ENCODE measurements around the gene ODF2. TPM values are rescaled to one million over a fixed set of nuclear protein-coding genes. Genes with fewer than 3 reads are reported as not detected.

The ODF2 gene
- total and polyA plus RNA-seq, 2 of the 13 experiments (the other 11 are each of a cell fraction or from before 2014, with no cell fraction given), result 9.8 to 31.3 TPM

DNA sequence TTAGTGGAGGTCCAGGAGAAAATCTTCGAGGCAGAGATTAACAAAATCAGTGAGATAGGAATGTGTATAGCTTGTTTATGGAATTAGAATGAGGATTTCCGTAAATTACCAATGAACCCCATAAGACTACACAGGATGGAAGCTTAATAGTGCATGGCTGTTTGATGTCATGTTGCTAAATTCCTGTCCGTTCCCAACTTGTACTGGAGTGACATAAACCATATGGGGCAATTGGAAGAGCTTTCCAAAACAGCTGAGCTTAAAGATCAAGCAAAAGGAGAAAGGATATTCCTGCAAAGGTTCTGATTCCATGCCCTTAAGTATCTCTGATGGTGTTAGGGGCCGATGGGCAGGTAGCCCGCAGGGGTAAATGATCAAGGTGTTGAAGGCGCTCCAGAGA is 66.2 kb downstream of the ODF2 start:
- intact Hi-C loops (cut with micrococcal nuclease; ENCODE audit: unreplicated experiment), result no loop called here
- Histone ChIP-seq H3K4me1 (ENCODE audit: insufficient read depth, low read length) (no peaks in the 10 kb centered on the region), H3K9me3 (ENCODE audit: low read length) (no peaks in the 10 kb centered on the region), H3K9ac (ENCODE audit: insufficient read depth, low read depth, low read length) (no peak overlapping the region), H3K27me3 (ENCODE audit: control insufficient read depth in 1 of 2, insufficient read depth in 2 of 2, low read length in 2 of 2) (no peaks in the 10 kb centered on the region), H4K20me1 (ENCODE audit: insufficient read depth, low read length) (no peaks in the 10 kb centered on the region), H3K36me3 (replicated peaks in 1 of 2; ENCODE audit: control insufficient read depth in 1 of 2, insufficient read depth in 2 of 2, low read length in 2 of 2) (peaks cover 8 to 26% of the 10 kb centered on the region in 2 experiments; a peak in 4 of 5 replicates), H3K4me3 (replicated peaks in 1 of 3; ENCODE audit: insufficient read depth in 1 of 3, low read depth in 2 of 3, low read length in 3 of 3) (no peak overlapping the region), H3K27ac (ENCODE audit: extremely low read length, insufficient read depth, low read length) (no peak overlapping the region), H3K79me2 (ENCODE audit: insufficient read depth, low read length) (no peaks in the 10 kb centered on the region), H2AFZ (ENCODE audit: low read length) (no peak overlapping the region), H3K4me2 (ENCODE audit: low read depth, low read length) (no peak overlapping the region)
- ChIA-PET CTCF (ENCODE audit: low intra/inter-chr PET ratio, low total read pairs) (no interaction called here), POLR2A (interaction anchor here (1.1 kb wide), 1 partner anchor 30 kb away, joined by 4 read pairs; no protein-coding TSS in a partner anchor)
- FAIRE-seq (no peak), ATAC-seq (no peak), DNase-seq (ENCODE audit: low spot score) (no peak)
- TF ChIP-seq, protein P1, sequence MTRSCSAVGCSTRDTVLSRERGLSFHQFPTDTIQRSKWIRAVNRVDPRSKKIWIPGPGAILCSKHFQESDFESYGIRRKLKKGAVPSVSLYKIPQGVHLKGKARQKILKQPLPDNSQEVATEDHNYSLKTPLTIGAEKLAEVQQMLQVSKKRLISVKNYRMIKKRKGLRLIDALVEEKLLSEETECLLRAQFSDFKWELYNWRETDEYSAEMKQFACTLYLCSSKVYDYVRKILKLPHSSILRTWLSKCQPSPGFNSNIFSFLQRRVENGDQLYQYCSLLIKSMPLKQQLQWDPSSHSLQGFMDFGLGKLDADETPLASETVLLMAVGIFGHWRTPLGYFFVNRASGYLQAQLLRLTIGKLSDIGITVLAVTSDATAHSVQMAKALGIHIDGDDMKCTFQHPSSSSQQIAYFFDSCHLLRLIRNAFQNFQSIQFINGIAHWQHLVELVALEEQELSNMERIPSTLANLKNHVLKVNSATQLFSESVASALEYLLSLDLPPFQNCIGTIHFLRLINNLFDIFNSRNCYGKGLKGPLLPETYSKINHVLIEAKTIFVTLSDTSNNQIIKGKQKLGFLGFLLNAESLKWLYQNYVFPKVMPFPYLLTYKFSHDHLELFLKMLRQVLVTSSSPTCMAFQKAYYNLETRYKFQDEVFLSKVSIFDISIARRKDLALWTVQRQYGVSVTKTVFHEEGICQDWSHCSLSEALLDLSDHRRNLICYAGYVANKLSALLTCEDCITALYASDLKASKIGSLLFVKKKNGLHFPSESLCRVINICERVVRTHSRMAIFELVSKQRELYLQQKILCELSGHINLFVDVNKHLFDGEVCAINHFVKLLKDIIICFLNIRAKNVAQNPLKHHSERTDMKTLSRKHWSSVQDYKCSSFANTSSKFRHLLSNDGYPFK (CRISPR knock-in tag; IDR thresholded peaks at IDR 0.05; ENCODE audit: borderline replicate concordance), result no peak
- TF ChIP-seq HMGXB3 (CRISPR knock-in tag; IDR thresholded peaks at IDR 0.05; ENCODE audit: borderline replicate concordance), result no peak
- in situ Hi-C loops (cut with HindIII; ENCODE audit: extremely low pct_ligation_motif_present, low pct_unique_long_range_greater_than_20kb), result no loop called here
- BruUV-seq (replicated peaks), result no TSS peak
- 99% methylated on average over 6 of the region's 6 CpGs for WGBS (ENCODE audit: low lambda C conversion rate)

Measured in HepG2 (cell line).